K562 (cell line): ENCODE results near the gene PCDH1. TPM values are rescaled to one million over a fixed set of nuclear protein-coding genes. Genes with fewer than 3 reads are reported as not detected.

ENCODE experiments used
- ATAC-seq: fragments of 200-7000 bp; cut with Tn5 transposase; 3 replicates; pipeline ENCODE4 v1.9.1; 2020; ENCODE audit warnings: moderate library complexity
- BruUV-seq: library from RNA; stranded (reverse); fragments of 400-500 nt; replicated peaks from 2 replicates; lab custom pipeline; 2021; lab: Mats Ljungman, UMichigan
- CTCF ChIA-PET: fragments of 300-600 bp; formaldehyde crosslinking; extraction: SDS; loops from one replicate; lab custom pipeline; 2021; ENCODE audit warnings: low intra/inter-chr PET ratio; lab: Yijun Ruan, JAX
- POLR2A ChIA-PET: fragments of 300-600, 350-650 bp; sonication (Branson Sonifier 250); formaldehyde crosslinking; extraction: SDS; loops from one replicate; lab custom pipeline; 2021; ENCODE audit warnings: antibody characterized with exemption, inconsistent platforms; lab: Yijun Ruan, JAX
- DNase-seq, 4 experiments: peaks; one replicate each; pipeline versions ENCODE4 v3.0.0 to v3.0.0-alpha.2; 2011 to 2018; ENCODE audit warnings: low spot score in 3 of 4, mixed read lengths in 3 of 4; ENCODE audit errors: extremely low read depth in 1 of 4
- FAIRE-seq: peaks from 2 replicates; lab custom pipeline; 2011; peaks lifted over from hg19 to GRCh38; lab: Jason Lieb, UNC
- H2AFZ ChIP-seq: 2 replicates; pipeline ENCODE4 v1.6.0; 2011; ENCODE audit warnings: low read depth, low read length, control low read depth, inconsistent platforms
- H3K27ac ChIP-seq: fragments of 200-600 bp; 3 replicates; pipeline ENCODE4 v1.8.0; 2011; ENCODE audit warnings: low read depth, mild to moderate bottlenecking, control low read depth, inconsistent platforms, low read length, moderate library complexity, mixed read lengths; ENCODE audit errors: extremely low read depth
- H3K27me3 ChIP-seq, 2 experiments: fragments of 300-600 bp in 1 of 2; 2 replicates in 1 of 2; 3 replicates in 1 of 2; pipeline versions ENCODE4 v1.6.0 to v1.8.0; 2011; ENCODE audit warnings: inconsistent platforms in 2 of 2, low read length in 2 of 2, mild to moderate bottlenecking in 1 of 2, mixed read lengths in 1 of 2, moderate library complexity in 1 of 2; ENCODE audit not compliant: control insufficient read depth in 2 of 2, insufficient read depth in 2 of 2
- H3K36me3 ChIP-seq: fragments of 300-600 bp; 3 replicates; pipeline ENCODE4 v1.8.0; 2011; ENCODE audit warnings: mild to moderate bottlenecking, low read length, inconsistent platforms; ENCODE audit not compliant: control insufficient read depth, insufficient read depth
- H3K4me1 ChIP-seq, 2 experiments: fragments of 200-600 bp in 1 of 2; replicated peaks in 1 of 2; 2 replicates in 1 of 2; 3 replicates in 1 of 2; pipeline versions ENCODE4 v1.5.1 to v1.8.0; 2011; ENCODE audit warnings: inconsistent platforms in 2 of 2, low read length in 2 of 2, mild to moderate bottlenecking in 1 of 2, mixed read lengths in 1 of 2, moderate library complexity in 1 of 2; ENCODE audit not compliant: control insufficient read depth in 2 of 2, insufficient read depth in 2 of 2
- H3K4me2 ChIP-seq: 2 replicates; pipeline ENCODE4 v1.6.1; 2011; ENCODE audit warnings: low read length, control low read depth, inconsistent platforms, mixed read lengths; ENCODE audit not compliant: insufficient read depth
- H3K4me3 ChIP-seq: fragments of 200-600 bp; sonication (generic), shearing (Covaris generic); 2 replicates; pipeline ENCODE4 v1.5.1; 2016; ENCODE audit warnings: control low read depth, inconsistent platforms
- H3K79me2 ChIP-seq: fragments of 200-600 bp; 3 replicates; pipeline ENCODE4 v1.8.0; 2011; ENCODE audit warnings: low read length, inconsistent platforms; ENCODE audit not compliant: control insufficient read depth, insufficient read depth
- H3K9ac ChIP-seq, 2 experiments: 2 replicates each; pipeline versions ENCODE4 v1.6.0 to v1.6.1; 2011; ENCODE audit warnings: low read depth in 2 of 2, low read length in 2 of 2, control low read depth in 1 of 2, inconsistent platforms in 1 of 2, mild to moderate bottlenecking in 1 of 2, mixed read lengths in 1 of 2; ENCODE audit not compliant: insufficient read depth in 1 of 2
- H3K9me1 ChIP-seq: one replicate; pipeline ENCODE4 v1.6.0; 2011; ENCODE audit warnings: inconsistent platforms, mild to moderate bottlenecking, low read length, moderate library complexity; ENCODE audit not compliant: control insufficient read depth, insufficient read depth
- H3K9me3 ChIP-seq: replicated peaks from 2 replicates; pipeline ENCODE4 v1.5.1; 2011; ENCODE audit warnings: low read depth, low read length, inconsistent platforms; ENCODE audit not compliant: control insufficient read depth, insufficient read depth
- H4K20me1 ChIP-seq: replicated peaks from 2 replicates; pipeline ENCODE4 v1.6.1; 2011; ENCODE audit warnings: low read length, inconsistent platforms, mixed read lengths; ENCODE audit not compliant: control insufficient read depth, insufficient read depth
- ELF1 ChIP-seq: fragments of 200-800 bp; sonication (Bioruptor generic); IDR thresholded peaks from 2 replicates; pipeline ENCODE4 v1.6.1; 2016; ENCODE audit warnings: missing genetic modification characterization, missing compliant biosample characterization
- FOXK2 ChIP-seq, 2 experiments: fragments of 450-650 bp; IDR thresholded peaks in 1 of 2; conservative IDR thresholded peaks in 1 of 2; 2 replicates each; pipeline ENCODE4 v1.6.1; 2016; ENCODE audit warnings: low read depth in 2 of 2, mild to moderate bottlenecking in 1 of 2
- NR0B1 ChIP-seq: fragments of 450-650 bp; IDR thresholded peaks from one replicate; pipeline ENCODE4 v1.6.1; 2018; ENCODE audit warnings: mild to moderate bottlenecking, moderate library complexity; ENCODE audit not compliant: partially characterized antibody
- REST ChIP-seq, 2 experiments: fragments of 450-650 bp; formaldehyde crosslinking in 1 of 2; IDR thresholded peaks; 2 replicates each; pipeline versions ENCODE4 v1.4.0 to v1.6.1; 2014 to 2020; ENCODE audit warnings: mild to moderate bottlenecking in 2 of 2, borderline replicate concordance in 1 of 2, low read depth in 1 of 2
- ZBTB9 ChIP-seq: fragments of 450-650 bp; formaldehyde crosslinking; IDR thresholded peaks from 2 replicates; pipeline ENCODE4 v1.4.0; 2020; ENCODE audit warnings: mild to moderate bottlenecking, moderate library complexity
- ZEB2 ChIP-seq: fragments of 450-650 bp; IDR thresholded peaks from 2 replicates; pipeline ENCODE4 v1.6.1; 2016
- ZNF124 ChIP-seq: sonication (generic); formaldehyde crosslinking; IDR thresholded peaks from 2 replicates; pipeline ENCODE4 v1.8.1; 2022; ENCODE audit warnings: missing genetic modification reagents
- ZNF165 ChIP-seq: fragments of 250-450 bp; sonication (Bioruptor Pico); IDR thresholded peaks from 2 replicates; pipeline ENCODE4 v1.4.0; 2020; ENCODE audit warnings: borderline replicate concordance
- ZNF778 ChIP-seq: fragments of 450-650 bp; formaldehyde crosslinking; IDR thresholded peaks from 2 replicates; pipeline ENCODE4 v1.4.0; 2020; ENCODE audit warnings: mild to moderate bottlenecking, moderate library complexity
- WGBS: fragments of 100-300 bp; shearing (Covaris generic); methylation state at CpG from one replicate; pipeline ENCODE4 v1.1.6; 2016; ENCODE audit warnings: low coverage, mixed read lengths; ENCODE audit not compliant: insufficient coverage; ENCODE audit errors: missing lambda C conversion rate; 5-methylcytosine and 5-hydroxymethylcytosine counted together
- in situ Hi-C: fragments of 300-500 bp; cut with MboI; formaldehyde crosslinking; loops from 4 replicates; pipeline ENCODE4 v1.15.0; 2018; ENCODE audit warnings: inconsistent platforms, mixed read lengths
- intact Hi-C: fragments of 100-400 bp; cut with micrococcal nuclease; formaldehyde crosslinking; loops from 2 replicates; pipeline ENCODE4 v1.14.2; 2022
- polyA plus RNA-seq, 8 experiments: library from polyadenylated mRNA; depleted of rRNA in 4 of 8; stranded (reverse) in 5 of 8; unstranded in 3 of 8; fragments of >200 nt; fragmentation: Nextera tagmentation in 2 of 8; fragmentation: Illumina TruSeq in 1 of 8; extraction: Ambion mirVana in 2 of 8; extraction: Trizol in 1 of 8; gene quantifications; 2 replicates each; pipeline versions ENCODE4 v1.2.1 to v1.2.3, GENCODE V29; 2011 to 2014; ENCODE audit warnings: inconsistent platforms in 1 of 8, missing spikeins in 1 of 8
- total RNA-seq, 7 experiments: library from RNA; depleted of rRNA in 6 of 7; stranded (reverse); fragments of >200 nt in 6 of 7; fragmentation: Illumina TruSeq in 2 of 7; extraction: Trizol in 2 of 7; gene quantifications; 2 replicates each; pipeline versions ENCODE4 v1.2.1 to v1.2.3, GENCODE V29; 2011 to 2021; ENCODE audit warnings: low replicate concordance in 1 of 7

PCDH1 gene
- total and polyA plus RNA-seq, 9 of the 15 experiments (the other 6 are each of a cell fraction or from before 2014, with no cell fraction given), result 0.11 to 3.6 (median 1.9) TPM; not detected in 1

GRCh38 chr5:141849415-141850243 lies 28.6 kb downstream of the PCDH1 start:
- DNase-seq (peak; percentile 91 to 94 (median 92)), ATAC-seq (peak; percentile 86), FAIRE-seq (peak; percentile 78)
- ChIA-PET CTCF (no interaction called here), POLR2A (interaction anchor here (1.8 kb wide), 1 partner anchor 9 kb away, joined by 6 read pairs; no protein-coding TSS in a partner anchor)
- H3K9ac ChIP-seq, result peak overlapping the region; percentile 93 to 97
- intact Hi-C loops (loop anchor here (1.0 to 2.0 kb wide), 2 partner anchors 28 to 73 kb away; partner anchors contain the start of gene DELE1), in situ Hi-C loops (no loop called here)
- H3K79me2 ChIP-seq, result no peaks in the 10 kb centered on the region
- peak overlapping the region; percentile 94 for H3K27ac ChIP-seq
- H3K4me2 ChIP-seq, result peak overlapping the region; percentile 91
- peak overlapping the region; percentile 53 for H3K4me3 ChIP-seq
- under 1% methylated on average over 41 of the region's 73 CpGs for WGBS
- no peaks in the 10 kb centered on the region for H3K9me3 ChIP-seq
- BruUV-seq, result TSS peak; percentile 99
- no peaks in the 10 kb centered on the region for H4K20me1 ChIP-seq
- H3K4me1 ChIP-seq, result peaks cover 20 to 43% of the 10 kb centered on the region in 2 experiments
- peak overlapping the region; percentile 94 for H2AFZ ChIP-seq
- no peaks in the 10 kb centered on the region for H3K9me1 ChIP-seq
- no peaks in the 10 kb centered on the region for H3K36me3 ChIP-seq
- H3K27me3 ChIP-seq, result peaks cover 0 to under 1% of the 10 kb centered on the region in 2 experiments; a peak in 1 of 5 replicates
- TF ChIP-seq REST (IDR thresholded peaks at IDR 0.05; ENCODE audit: borderline replicate concordance) (peak; percentile 97), REST (CRISPR knock-in tag; IDR thresholded peaks at IDR 0.05; ENCODE audit: low read depth) (no peak), ELF1 (peak; percentile 59; the same call in 1 of the 2 replicates), FOXK2 (conservative IDR thresholded peaks at IDR 0.05 in 1 of 2, IDR thresholded peaks at IDR 0.05 in 1 of 2; ENCODE audit: low read depth in 2 of 2) (peak; percentile 91 to 94), ZNF165 (CRISPR knock-in tag) (0 out of 2 replicates have a peak, but pooled peaks have one; percentile 16), ZNF124 (CRISPR knock-in tag) (no peak), ZBTB9 (CRISPR knock-in tag) (0 out of 2 replicates have a peak, but pooled peaks have one; percentile 35), ZEB2 (peak; percentile 47; the same call in 1 of the 2 replicates), NR0B1 (no peak), ZNF778 (CRISPR knock-in tag) (no peak)
